SKM-1 treated with dmso at 0.1 percent for 144 hours (cell line): ENCODE measurements around the gene GPR35.
A peak's percentile ranks its signal among the peaks of the same experiment; 100 is the strongest.
"Not testable (repeated sequence)": the region's sequence is repeated elsewhere in the genome, so short reads cannot be mapped to it uniquely, and the experiment has no call there.

Experiments used
- DNase-seq: peaks from one replicate; lab custom pipeline; 2025; ENCODE audit not compliant: unreplicated experiment; lab: John Stamatoyannopoulos, UW

Gene GPR35

GRCh38 chr2:240602266-240603050, 22.8 kb upstream of the GPR35 start:
- no peak for DNase-seq

GRCh38 chr2:240603081-240603835, 22.0 kb upstream of the GPR35 start:
- no peak for DNase-seq

- DNase-seq, result no peak
Measured at GRCh38 chr2:240603846-240604245, 21.4 kb upstream of the GPR35 start.

- peak; percentile 62 for DNase-seq
Measured at GRCh38 chr2:240604291-240604938, 20.9 kb upstream of the GPR35 start.

- no peak for DNase-seq
Measured at GRCh38 chr2:240604939-240605716, 20.2 kb upstream of the GPR35 start.

GRCh38 chr2:240605867-240606743, 19.2 kb upstream of the GPR35 start:
- DNase-seq, result no peak

- peak; percentile 80 for DNase-seq
Measured at GRCh38 chr2:240611601-240612210, 13.6 kb upstream of the GPR35 start.

DNA sequence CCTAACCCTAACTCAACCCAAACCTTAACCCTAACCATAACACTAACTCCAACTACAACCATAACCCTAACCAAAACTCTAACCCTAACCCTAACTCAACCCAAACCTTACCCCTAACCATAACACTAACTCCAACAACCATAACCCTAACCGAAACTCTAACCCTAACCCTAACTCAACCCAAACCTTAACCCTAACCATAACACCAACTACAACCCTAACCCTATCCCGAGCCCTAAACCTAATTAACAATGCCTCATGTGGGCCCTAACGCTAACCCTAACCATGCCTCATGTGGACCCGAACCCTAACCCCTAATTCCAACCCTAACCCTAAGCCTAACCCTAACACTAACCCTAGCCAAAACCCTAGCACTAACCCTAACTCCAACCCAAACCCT, 11.5 kb upstream of the GPR35 start:
- DNase-seq, result no peak

DNA sequence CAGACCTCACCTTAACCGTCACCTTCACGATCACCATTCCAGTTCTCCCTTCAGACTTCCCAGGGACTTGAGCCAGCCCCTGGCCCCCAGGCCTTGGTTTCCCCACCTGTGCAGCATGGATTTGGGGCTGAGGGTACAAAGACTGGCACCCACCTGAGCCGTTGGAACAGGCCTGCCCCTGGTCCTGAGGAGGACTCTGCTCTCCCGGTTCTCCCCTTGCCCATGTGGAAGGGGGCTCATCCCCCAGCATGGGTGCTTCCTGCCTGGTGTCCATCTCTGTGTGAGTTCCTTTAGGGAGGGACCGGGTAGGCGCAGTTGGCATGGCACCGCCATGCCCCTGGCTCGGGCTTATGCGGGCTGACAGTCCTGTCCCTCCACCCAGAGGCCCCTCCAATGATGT, 10.9 kb upstream of the GPR35 start:
- no peak for DNase-seq

- no peak for DNase-seq
Measured at GRCh38 chr2:240615396-240615795, 9.9 kb upstream of the GPR35 start.

DNA sequence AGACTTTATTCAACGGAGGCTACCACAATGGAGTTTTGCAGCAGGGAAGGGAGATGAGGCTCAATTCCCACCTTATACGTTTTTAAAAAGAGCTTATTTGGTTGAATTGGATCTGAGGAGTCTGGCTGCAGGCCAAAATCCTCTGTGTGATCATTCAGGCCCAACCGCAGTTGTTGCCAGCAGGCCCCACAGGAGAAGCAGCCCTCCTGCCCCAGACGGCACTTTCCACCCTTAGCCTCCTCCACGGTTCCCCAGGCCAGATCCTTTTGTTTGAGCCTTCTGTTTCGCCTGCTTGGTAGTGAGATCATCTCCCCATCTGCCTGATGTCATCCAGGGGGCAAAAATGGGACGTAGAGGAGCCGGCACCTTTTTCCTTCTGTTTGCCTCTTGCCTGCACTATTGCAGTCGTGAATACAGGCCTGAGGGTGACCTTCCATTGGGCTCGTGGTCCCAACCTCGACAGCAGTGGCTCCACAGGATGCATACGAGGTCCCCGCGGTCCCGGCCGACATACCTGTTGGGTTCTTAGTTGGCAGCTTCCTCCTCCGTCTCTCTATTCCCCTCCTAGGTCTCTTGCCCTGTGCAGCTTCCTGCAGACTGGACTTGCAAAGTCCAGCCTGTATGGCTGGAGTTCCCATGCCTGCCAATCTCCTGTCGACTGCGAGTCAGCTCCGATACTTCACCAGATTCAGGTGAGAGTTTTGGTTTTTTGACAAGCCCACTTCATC, 9.3 kb upstream of the GPR35 start:
- DNase-seq, result no peak

DNA sequence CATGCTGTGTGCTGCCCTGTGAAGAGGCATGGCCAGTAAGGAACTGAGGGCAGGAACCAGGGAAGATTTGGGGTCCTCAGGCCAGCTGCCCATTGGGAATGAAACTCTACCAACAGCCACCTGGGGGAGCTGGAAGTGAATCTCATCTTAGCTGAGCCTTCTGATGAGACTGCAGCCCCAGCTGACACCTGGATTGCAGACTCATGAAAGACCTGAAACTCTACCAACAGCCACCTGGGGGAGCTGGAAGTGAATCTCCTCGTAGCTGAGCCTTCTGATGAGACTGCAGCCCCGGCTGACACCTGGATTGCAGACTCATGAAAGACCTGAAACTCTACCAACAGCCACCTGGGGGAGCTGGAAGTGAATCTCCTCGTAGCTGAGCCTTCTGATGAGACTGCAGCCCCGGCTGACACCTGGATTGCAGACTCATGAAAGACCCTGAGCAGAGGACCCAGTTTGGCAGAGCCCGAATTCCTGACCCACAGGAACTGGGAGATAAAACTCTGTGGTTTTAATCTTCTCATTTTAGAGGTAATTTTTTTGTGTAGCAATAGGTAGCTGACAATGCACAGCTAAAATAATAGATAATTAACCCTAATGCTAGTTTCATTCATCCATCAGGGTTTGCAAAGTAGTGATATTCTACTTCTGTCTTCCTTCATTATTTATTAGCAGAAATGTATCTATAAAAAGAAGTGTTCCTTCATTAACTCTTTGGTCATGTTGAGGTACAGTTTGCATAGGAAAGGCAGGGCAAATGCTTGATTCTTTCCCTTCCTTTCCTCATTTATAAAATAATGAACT, 8.2 kb upstream of the GPR35 start:
- not testable (repeated sequence) for DNase-seq

- no peak for DNase-seq
Measured at GRCh38 chr2:240618776-240619175, 6.5 kb upstream of the GPR35 start.

DNA sequence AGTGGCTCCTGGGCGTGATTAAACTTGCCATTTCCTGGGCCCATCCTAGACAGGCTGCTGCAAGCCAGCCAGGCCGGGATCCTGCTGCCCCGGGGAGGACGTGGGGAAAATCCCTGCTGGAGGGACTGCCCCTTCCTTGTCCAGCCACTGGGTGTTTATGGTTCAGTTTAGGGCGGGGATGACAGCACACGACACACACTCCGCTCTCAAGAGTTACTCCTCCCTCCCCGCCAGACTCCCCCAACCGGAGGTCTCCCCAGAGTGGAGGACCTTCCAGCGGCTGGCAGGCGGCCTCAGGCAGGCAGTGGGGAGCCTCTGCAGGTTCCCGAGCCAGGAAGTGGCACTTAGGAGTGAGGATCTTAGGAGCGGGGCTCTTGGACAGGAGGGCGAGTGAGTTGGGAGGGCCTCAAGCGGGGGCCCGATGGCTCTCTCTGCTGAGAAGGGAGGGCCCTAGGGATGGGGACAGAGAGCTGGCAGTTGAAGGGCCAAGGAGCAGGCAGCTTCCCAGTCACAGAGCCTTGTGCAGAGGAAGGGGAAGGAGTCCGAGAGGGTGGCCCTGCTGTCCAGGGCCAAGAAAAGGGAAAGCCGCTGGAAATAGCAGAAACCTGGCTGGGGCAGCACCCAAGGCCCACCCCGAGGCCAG, 5.7 kb upstream of the GPR35 start:
- DNase-seq, result no peak

- DNase-seq, result no peak
Measured at GRCh38 chr2:240620149-240620731, 5.0 kb upstream of the GPR35 start.

- DNase-seq, result no peak
Measured at GRCh38 chr2:240620859-240621258, 4.4 kb upstream of the GPR35 start.

GRCh38 chr2:240622060-240622411, 3.2 kb upstream of the GPR35 start:
- no peak for DNase-seq
